T-helper 22 cell (primary cell): ENCODE measurements around the gene GTF2E1.
"Not testable (repeated sequence)": the region's sequence is repeated elsewhere in the genome, so short reads cannot be mapped to it uniquely, and the experiment has no call there.

Experiments
- DNase-seq: peaks from one replicate; pipeline ENCODE4 v3.0.0-alpha.2; 2020; ENCODE audit warnings: low read depth

Gene GTF2E1

DNA sequence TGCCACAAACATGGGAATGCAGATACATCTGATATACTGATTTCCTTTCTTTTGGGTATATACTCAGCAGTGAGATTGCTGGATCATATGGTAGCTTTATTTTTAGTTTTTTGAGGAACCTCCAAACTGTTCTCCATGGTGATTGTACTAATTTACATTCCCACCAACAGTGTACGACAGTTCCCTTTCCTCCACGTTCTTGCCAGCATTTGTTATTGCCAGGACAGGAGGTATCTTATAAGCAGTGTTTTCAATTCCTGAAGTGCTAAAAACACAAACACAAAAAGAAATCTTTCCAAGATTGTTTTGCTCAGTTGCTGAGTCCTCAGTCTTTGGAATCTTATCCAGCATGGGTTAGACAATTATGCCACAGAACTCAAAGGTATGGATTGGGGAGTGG lies 13.5 kb downstream of the GTF2E1 start:
- DNase-seq = no peak

DNA sequence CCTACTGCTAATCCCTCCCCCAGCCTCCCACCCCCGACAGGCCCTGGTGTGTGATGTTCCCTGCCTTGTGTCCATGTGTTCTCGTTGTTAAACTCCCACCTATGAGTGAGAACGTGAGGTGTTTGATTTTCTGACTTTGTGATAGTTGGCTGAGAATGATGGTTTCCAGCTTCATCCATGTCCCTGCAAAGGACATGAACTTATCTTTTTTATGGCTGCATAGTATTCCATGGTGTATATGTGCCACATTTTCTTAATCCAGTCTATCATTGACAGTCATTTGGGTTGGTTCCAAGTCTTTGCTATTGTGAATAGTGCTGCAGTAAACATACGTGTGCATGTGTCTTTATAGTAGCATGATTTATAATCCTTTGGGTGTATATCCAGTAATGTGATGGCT lies 16.0 kb downstream of the GTF2E1 start:
- not testable (repeated sequence) for DNase-seq

DNA sequence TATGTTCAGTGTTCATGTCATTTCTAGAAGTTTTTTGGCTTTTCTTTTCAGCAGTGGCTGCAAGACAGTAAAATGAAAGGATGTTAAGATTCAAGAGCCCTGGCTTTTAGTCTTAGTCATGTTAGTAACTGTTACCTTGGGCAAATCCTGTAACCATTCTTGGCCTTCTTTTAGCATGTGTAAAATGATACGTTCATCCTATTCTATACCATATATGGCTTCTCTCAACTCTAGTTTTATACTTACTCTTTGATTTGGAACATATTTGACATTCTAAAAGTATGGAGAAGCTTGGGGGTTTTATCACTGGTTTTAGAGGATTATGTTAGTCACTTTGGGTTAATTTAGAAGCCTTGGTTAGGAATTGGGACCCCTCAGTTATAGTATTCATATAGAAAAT lies 20.1 kb downstream of the GTF2E1 start:
- DNase-seq = no peak

DNA sequence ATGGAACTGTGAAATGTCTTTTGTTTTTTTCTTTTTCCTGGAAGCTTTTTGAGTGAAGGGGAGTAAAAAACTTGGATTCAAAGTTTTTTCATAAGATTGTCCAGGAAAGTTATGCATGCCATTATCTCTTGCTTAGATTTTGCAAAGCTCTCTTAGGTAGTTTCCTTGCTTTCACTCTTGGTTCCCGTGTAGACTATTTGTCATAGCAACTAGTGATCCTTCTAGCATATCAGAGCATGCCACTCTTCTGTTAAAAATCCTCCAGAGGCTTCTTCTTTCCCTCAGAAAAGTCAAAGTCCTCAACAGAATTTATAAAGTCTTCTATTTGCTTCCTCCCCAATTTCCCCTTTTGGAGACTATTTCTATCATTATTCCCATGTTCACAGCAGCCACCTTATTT lies 21.1 kb downstream of the GTF2E1 start:
- DNase-seq = no peak

DNA sequence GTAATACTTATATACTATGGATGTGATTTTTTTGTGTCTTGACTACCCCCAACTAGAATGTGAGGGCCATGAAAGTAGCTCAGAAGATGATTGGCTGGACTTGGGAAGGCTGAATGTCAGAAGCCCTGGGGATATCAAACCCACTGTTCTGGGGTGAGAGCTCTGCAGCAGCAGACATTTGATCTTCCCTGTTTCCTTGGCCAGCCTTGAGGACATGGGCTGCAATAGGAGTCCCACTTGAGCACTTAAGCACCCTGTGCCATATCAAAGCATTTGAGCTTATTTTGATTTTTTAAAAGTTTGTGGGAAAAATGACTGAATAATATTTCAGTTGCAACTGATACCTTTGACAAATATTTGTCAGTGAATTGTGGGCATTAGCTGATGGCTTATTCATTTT lies 21.7 kb downstream of the GTF2E1 start:
- no peak for DNase-seq

DNA sequence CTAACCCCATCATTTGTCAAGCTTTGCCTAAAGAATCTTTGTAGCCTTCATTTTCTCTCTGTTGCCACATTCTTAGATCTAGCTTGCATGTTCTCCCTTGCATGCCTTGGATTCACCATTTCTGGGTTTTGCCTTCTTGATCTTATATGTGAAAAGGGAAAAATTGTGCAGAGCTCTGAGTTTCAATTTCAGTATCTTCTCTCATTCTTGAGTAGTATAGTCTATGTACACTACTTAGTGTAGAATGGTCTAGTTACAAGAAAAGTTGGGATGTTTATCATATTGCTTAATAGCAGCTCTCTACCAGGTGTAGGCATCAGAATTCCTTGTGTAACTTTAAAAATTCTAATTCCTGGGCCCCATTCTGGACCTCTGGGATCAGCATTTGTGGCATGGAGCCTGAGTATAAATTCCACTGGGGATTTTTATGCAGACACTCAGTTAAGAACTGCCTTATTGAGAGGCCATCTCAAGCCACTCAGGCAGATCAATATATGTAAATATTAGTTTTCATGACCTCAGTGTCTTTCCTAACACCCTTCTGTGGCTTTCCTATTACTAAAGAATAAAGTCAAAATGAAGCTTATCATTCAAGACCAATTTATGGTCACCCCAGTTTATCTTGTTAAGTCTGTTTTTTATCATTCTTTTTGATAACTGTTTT lies 23.4 kb downstream of the GTF2E1 start:
- DNase-seq = no peak

DNA sequence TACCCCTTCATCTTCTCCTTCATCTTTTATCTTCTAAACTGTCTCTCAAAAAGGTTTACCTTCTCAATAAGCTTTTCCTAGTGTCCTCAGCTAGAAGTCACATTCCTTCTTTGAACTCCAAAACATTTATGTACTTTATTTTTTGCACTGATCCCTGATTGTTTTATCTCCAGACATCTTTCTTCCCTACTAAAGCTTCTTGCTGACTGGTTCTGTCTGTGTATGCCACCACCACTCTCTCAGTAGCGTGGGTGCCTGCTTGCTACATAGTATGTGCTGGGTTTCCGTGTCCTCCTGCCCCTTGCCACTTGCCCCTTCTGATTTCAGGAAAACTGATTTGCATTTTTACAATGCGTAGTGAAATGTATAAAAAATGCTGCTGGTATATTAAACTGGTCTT lies 24.0 kb downstream of the GTF2E1 start:
- no peak for DNase-seq

DNA sequence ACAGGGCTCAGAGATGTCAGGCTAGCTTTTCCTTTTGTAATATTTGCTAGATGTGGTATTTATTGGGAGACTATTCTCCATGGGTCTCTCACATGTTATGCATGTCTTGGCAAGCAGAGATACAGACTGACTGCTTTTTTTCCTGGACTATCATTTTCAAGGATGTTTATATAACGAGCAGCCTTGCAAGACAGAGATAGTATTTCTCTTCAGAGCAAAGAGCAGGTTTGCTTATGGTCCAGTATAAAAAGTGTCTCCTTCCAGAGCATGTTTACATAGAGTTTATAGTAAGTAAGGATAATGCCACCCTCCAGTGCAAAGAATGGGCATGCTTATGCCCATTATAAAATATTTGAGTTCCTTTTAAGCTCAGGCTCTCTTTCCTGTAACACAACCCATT lies 24.6 kb downstream of the GTF2E1 start:
- no peak for DNase-seq

DNA sequence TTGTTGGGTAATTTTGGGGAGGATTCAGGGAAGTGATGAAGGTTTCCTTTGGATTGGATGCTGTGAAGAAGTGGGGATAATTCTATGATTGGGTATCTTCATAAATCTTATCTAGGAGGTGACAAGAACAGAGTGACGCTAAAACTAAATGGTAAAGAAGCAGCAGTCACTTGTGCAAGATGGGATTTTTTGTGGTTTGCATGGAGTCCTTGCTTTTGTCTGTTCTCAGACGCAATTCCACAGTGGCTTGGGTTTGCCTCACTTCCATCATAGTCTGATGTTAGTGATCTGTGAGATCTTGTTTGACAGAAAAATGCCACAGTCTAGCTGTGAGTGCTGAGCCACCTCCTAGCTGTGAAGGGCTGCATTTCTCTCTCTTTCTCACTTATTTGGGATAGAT lies 26.9 kb downstream of the GTF2E1 start:
- no peak for DNase-seq

DNA sequence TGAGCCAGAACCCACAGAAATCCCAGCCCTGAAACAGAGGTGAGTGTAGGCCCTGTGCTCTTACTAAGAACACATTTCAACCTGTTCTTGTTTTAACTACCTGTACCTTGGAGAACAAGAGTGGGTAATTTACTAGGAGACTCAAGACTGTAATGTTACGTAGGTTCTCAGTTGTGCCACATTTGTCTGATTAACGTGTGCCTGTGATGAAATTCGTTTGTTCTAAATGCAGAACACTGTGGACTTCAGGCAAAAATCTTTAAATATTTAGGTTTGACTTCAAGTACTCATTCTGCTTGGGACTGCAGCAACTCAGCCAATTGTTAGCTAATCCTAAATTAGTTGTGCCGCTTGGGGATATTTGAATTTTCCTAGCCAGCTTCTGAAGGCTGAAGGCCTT lies 28.3 kb downstream of the GTF2E1 start:
- DNase-seq = no peak

DNA sequence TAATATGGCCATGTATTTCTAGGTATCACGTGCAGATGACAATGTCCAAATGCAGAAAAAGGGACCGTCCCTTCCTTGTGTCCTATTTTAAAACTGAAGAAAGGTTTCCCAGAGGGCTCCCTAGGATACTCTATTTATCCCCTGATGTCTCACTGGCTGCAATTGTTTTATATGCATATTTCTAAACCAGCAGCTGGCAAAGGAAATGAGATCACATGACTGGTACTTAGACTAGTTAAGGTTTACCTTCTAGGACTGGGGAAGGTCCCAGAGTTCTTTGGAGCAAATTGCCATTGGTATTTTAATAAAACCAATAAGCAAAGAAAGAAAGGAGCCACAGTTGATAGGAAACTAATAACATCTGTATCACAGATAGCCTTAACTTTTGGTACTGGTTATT lies 29.5 kb downstream of the GTF2E1 start:
- DNase-seq = no peak

DNA sequence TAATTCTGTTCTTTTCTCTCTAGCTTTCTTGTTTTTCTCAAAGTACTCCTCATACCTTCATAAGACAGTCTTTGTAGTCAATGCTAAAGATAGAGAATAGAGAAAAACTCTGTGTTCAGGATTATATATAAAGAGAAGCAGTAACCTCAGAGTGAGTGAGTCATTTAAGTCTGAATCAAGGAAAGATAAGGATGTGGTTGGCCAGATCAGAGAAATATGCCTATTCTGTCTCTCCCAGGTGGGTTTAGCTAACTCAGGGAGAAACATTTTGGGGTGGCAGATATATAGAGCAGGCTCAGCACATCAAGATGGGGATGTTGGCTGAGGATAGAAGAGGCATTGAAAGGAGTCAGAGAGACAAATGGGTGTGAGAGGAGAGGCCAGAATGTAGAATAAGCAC lies 31.4 kb downstream of the GTF2E1 start:
- DNase-seq = no peak

DNA sequence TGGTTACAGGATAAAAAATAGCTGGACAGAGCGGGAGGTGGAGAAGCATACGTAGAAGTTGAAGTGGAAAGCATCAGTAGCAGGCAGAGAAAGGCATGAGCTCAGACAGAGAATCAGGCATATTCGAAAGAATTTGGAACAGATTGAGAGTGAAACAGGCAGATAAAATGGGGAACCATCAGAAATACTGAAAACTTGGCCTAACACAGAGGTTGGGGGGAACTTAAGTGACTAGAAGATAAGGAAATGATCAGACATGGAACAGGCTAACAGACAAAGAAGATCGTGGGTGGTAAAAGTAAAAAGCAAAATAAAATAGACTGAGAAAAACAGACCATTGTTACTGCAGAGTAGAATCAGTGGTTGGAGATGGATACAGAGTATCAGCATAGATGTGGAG lies 32.9 kb downstream of the GTF2E1 start:
- DNase-seq = no peak

DNA sequence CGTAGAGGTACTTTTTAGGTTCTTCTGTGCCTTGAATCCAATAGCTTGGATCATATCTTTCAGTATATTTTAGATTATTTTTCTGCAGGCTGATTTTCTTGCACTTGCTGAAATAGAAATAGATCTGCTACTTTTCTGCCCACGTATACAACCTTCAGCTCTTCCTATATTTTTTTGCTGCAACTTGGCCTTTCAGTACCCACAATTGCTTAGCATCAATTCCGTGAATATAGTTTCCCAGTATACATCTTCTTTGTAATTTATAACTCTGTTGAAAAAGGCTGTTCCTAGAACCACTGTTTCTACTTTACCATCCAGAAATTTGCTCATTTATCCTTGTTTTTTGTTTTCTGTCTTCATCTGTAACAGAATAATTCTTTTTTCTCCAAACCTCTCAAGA lies 36.2 kb downstream of the GTF2E1 start:
- no peak for DNase-seq

DNA sequence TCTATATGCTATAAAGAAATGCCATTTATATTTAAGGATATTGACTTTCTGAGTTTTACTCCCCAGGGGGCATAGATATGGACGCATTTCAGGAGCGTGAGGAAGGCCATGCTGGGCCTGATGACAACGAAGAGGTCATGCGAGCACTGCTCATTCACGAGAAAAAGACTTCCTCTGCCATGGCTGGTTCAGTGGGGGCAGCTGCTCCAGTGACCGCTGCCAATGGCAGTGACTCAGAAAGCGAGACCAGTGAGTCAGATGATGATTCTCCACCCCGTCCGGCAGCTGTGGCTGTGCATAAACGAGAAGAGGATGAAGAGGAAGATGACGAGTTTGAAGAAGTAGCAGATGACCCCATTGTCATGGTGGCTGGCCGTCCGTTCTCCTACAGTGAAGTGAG lies 38.4 kb downstream of the GTF2E1 start:
- no peak for DNase-seq

DNA sequence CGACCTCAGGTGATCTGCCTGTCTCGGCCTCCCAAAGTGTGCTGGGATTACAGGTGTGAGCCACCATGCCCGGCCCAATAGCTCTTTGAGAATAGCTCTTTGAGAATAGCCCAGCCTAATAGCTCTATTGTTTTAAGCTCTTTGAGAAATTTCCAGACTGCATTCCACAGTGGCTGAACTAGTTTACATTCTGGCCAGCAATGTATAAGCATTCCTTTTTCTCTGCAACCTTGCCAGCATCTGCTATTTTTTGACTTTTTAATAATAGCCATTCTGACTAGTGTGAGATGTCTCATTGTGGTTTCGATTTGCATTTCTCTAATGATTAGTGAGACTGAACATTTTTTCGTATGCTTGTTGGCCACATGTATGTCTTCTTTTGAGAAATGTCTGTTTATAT lies 43.3 kb downstream of the GTF2E1 start:
- not testable (repeated sequence) for DNase-seq

DNA sequence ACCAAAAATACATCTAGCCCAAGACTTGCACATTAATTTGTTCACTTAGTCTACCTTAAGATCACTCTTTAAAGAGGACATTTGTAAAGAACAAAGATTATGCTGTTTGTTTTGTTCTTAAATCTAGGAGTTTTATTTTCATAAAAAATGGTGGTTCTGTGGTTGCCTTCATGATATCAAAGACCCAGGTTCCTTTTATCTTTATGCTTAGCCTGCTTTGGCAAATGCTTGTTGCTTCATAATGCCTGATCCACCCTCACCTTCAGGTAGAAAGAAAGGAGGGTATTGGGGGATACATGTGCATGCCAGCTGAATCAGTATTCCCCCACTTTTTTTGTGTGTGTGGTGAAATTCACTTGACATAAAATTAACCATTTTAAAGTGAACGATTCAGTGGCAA lies 48.5 kb downstream of the GTF2E1 start:
- no peak for DNase-seq

DNA sequence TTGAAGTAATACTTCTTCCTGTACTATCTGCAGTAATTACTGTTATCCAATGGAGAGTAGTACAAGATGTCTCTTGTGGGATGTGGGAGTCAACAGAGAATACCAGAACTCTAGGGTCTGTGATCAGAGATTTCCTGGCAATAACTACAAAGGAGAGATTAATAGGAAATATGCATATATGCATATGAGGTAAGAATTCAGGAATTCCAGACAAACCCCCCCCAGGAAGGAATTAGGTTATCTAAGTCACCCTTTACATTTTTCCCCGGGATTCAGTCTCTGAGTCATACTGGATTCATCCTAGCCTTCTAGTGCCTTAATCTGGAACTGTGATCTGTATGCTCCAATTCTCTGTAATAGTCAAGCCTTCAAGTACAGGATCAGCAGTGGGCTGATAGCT lies 49.4 kb downstream of the GTF2E1 start:
- DNase-seq = no peak

DNA sequence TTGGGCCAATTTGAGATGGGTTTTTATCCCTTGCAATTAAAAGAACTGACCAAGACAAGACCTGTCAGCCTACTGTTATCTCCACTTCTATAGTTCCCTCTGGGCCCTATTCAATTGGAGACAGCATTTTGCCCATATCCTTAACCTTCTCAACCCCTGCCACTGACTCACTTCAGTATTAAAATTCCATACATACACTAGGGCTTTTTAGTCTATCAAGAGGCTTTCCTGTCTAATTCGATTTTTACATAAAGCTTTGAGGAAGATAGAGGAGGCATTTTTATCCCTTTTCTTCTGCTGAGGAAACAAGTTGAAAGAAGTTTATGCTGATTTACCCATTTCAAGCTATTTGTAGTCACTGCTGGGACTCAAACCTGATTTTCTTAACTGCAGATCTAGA lies 51.1 kb downstream of the GTF2E1 start:
- no peak for DNase-seq

DNA sequence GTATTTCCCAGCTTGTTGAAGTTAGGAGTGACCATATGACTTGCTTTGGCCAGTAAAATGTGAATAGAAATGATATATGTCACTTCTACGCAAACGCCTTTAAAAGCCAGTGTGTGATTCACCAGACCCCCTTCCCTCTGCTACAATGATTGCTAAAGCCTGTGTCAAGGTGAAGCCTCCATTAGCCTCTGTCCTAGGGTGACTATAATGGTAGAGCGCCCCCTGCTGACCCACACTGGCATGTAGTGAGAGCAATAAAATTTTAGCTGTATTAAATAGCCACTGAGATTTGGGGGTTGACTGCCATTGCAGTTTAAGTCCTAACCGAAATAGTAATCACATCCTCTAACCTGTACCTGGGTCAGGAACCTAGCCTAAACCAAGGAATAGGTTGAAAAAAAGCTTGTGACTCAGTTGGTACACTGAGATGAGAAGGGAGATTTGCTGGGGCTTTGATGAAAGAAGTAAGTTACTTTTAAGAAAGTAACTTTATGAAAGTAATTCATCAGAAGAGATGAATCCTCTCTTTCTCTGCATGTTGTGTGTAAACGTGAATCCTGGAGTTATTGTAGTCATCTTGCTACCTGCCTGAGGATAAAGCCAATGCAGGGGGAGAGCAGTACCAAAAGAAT lies 52.6 kb downstream of the GTF2E1 start:
- DNase-seq = peak; percentile 34

DNA sequence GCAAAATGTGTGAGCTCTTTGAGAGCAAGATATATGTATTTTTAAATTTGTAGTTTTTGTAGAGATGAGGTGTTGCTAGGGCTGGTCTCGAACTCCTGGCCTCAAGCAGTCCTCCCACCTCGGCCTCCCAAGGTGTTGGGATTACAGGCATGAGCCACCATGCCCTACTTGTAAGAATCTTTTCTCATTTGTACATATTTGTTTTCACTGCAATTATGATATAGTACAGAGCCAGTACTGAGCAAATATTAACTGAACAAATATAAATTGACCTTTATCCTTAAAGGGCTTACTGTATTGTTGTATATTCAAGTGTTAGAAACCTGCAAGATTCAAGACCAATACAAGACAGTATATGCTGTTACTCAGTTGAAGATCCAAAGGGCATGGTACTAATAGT lies 53.4 kb downstream of the GTF2E1 start:
- no peak for DNase-seq

DNA sequence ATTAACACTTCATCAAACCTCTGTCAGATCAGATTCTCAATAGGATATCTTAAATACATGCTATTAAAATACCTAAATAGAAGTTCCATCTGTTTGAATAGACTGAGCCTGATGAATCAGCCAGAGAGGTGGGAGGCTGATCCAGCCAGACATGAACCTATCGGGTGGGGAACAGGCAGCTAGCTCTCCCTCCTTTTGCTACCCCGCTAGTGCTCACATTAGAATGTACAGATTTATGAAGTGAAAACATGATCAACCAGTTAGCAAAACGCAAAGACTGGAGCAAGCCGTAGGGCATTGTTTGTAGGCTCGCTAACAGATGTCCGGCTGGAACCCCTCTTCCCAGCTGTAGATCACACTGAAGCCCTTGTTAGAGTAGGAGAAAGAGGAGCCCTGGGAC lies 54.4 kb downstream of the GTF2E1 start:
- no peak for DNase-seq

DNA sequence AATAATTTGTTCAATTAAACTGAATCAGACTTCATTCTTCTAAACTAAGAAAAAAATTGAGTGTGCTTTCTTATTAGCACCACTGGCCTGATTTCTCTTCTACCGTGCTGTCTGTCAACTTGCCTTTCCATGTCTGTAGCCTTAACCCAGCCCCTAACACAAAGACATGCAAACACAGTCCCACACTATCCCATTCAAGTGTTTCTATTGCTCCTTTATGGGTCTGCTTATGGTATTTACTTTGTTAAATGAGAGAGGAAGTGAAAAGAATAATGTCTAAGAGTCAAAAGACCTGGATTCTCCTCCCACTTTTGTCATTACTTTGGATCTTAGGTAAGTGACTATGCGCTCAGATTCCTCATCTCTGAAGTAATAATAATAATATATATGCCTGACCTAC lies 55.3 kb downstream of the GTF2E1 start:
- DNase-seq = no peak

DNA sequence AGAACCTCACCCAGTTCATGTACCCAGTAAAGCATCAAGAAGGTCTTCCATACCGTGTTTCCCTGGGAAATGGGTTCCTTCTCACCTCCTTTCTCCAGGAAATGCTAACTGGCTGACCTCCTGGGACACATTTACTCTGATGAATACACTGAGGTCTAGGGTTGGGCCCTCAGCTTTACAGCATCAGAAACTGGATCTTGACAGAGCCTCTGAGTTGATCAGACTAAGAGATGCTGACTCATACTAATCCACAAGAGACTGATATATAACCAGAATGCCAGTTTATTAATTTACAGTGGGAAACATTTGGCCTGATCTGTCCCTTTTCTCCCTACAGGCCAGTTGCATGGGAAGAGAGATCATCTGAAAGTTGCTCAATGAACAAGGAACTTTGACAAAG lies 55.8 kb downstream of the GTF2E1 start:
- no peak for DNase-seq
